Hematopoietic multipotent progenitor cell treated with erythropoietin and hydrocortisone succinate and interleukin-3 and kit ligand, for 8 days (in vitro differentiated cells): ENCODE data around the gene KRTCAP3.
A peak's percentile ranks its signal among the peaks of the same experiment; 100 is the strongest.
"Not testable (repeated sequence)": the region's sequence is repeated elsewhere in the genome, so short reads cannot be mapped to it uniquely, and the experiment has no call there.

Source experiments
- DNase-seq: peaks from one replicate; pipeline ENCODE4 v3.0.0-alpha.2; 2015

Gene KRTCAP3, protein sequence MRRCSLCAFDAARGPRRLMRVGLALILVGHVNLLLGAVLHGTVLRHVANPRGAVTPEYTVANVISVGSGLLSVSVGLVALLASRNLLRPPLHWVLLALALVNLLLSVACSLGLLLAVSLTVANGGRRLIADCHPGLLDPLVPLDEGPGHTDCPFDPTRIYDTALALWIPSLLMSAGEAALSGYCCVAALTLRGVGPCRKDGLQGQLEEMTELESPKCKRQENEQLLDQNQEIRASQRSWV

DNA sequence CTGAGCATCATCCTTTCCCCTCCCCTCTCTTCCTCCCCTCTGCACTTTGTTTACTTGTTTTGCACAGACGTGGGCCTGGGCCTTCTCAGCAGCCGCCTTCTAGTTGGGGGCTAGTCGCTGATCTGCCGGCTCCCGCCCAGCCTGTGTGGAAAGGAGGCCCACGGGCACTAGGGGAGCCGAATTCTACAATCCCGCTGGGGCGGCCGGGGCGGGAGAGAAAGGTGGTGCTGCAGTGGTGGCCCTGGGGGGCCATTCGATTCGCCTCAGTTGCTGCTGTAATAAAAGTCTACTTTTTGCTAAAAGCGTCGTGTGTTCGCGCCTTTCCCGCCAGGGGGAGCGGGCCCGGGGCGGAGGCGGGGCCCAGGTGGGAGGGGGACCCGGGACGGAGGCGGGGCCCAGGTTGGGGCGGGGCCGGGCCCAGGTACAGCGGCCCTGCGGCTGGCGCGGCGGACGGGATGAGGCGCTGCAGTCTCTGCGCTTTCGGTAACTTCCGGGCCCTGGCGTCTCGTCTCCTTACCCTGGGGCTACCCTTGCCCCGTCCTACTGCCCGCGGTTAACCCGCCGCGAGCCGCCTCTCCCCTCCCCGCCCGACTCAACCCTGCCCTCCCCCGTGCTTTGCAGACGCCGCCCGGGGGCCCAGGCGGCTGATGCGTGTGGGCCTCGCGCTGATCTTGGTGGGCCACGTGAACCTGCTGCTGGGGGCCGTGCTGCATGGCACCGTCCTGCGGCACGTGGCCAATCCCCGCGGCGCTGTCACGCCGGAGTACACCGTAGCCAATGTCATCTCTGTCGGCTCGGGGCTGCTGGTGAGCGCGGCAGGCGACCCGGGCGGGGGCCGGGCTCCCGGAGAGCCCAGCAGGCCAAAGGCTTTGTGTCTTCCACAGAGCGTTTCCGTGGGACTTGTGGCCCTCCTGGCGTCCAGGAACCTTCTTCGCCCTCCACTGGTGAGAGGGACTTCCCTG, at the start of gene KRTCAP3:
KRTCAP3 (plus strand) TSS at position 424 of the 962 bp plus-strand sequence; CDS start at position 456, 32 bp downstream.
- DNase-seq = peak; percentile 16

DNA sequence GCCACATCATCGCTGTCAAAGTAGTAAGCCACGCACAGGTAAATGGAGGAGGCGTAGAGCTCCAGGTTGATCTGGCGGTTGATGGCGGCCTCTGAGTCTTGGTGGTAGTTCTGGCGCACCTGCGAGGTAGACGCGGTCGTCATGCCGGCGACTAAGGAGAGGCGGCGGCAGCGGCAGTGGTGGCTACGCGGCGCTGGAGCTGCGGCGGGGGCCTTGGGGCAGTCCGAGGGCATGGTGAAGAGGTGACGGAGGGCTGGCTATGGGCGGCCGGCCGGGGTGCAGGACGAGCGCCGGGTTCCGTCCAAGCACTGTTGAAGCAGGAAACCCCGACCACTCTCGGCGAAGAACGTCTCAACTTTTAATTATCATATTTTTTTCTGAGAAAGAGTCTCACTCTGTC, 49.0 kb upstream of the KRTCAP3 start:
- no peak for DNase-seq

DNA sequence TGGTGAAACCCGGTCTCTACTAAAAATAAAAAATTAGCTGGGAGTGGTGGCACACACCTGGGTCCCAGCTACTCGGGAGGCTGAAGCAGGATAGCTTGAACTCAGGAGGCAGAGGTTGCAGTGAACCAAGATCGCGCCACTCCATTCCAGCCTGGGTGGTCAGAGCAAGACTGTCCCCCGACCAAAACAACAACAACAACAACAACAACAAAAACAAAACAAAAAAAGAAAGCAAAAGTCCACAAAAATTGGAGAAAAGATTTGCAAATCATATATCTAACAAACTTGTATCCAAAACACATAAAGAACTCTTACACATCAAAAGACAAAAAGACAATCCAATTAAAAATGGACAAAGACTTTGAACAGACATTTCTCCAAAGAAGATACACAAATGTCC, 43.2 kb upstream of the KRTCAP3 start:
- no peak for DNase-seq

DNA sequence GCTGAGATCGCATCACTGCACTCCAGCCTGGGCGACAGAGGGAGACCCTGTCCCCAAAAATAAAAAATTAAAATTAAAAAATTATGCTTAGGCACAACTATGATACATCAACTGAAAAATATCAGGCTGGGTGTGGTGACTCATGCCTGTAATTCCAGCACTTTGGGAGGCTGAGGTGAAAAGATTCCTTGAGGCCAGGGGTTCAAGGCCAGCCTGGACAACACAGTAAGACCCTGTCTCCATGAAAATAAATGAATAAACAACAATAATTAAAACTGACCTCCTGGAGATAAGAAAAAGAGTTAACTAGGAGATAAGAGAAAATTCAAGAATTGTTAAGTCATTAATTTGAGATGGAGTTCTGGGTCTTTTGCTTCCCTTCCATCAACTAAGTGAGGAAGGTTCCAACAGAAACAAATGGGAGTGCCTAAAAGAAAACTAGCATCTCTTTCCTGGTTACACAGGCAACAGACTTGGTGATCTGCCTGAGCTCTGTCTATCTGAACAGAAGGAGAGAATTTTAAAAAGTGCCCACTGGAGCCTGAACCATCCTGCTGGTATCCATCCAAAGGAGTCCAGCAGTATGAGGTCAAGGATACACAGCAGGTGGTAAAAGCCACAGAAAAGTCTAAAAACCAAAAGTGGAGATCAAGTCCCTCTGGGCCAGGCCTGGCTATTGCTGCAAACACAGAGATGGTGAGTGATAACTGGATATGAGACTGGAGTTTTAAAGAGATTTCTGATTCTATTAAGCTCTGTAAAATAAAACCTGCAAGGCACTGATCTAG, 41.6 kb upstream of the KRTCAP3 start:
- no peak for DNase-seq

DNA sequence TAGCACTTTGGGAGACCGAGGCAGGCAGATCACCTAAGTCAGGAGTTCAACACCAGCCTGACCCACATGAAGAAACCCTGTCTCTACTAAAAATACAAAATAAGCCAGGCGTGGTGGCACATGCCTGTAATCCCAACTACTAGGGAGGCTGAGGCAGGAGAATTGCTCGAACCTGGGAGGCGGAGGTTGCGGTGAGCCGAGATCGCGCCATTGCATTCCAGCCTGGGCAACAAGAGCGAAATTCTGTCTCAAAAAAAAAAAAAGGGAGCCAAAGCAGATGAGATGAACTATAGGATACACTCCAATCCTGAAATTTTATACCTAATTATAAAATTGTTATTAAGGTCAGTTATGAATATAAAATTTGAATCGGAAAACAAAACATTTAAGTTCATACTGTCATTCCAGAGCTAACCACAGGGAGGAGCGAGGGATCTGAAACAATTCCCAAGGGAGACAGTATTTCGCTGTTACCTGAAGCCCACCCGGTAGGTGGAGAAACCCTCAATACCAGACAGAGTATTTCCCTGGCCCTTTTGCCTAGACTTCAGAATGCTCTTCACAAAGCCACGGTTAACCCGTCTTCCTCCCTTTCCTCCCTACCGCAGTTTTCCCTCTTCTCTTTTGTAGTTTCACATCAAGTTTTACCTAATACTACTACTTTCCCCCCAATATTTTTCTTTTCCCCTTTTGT, 34.2 kb upstream of the KRTCAP3 start:
- DNase-seq = peak; percentile 62

DNA sequence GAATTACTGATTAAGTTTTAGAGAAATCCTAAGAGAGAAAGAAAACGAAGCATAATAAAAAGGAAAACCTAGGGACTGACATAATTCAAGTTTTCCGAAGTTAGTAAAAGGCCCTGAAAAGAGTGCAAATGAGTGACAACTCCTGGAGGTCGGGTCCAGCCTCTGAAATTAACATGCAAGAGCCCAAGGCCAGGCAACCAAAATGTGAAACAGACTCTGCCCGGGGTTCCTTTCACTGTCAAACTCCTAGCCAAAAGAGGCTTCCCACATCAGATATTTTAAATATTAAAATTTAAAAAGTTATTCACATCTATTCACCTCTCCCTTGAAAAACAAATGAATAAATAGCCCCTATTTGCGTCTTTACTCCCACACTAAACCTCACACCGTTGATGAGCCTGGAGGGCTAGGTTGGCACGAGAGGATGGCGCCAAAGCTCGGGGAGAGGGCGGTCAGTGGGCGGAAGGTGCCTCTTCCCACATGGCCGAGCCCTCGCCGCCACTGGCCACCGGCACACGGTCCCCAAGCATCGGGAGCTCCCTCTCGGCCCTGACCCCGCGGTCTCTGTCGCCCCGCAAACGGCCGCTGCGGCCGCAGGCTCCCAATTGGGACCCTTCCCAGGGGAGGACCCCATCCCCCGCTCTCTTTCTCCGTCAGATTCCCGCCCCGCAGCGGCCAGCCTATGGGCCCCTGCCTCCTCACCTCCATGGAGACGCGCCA, 33.4 kb upstream of the KRTCAP3 start:
- peak; percentile 52 for DNase-seq

DNA sequence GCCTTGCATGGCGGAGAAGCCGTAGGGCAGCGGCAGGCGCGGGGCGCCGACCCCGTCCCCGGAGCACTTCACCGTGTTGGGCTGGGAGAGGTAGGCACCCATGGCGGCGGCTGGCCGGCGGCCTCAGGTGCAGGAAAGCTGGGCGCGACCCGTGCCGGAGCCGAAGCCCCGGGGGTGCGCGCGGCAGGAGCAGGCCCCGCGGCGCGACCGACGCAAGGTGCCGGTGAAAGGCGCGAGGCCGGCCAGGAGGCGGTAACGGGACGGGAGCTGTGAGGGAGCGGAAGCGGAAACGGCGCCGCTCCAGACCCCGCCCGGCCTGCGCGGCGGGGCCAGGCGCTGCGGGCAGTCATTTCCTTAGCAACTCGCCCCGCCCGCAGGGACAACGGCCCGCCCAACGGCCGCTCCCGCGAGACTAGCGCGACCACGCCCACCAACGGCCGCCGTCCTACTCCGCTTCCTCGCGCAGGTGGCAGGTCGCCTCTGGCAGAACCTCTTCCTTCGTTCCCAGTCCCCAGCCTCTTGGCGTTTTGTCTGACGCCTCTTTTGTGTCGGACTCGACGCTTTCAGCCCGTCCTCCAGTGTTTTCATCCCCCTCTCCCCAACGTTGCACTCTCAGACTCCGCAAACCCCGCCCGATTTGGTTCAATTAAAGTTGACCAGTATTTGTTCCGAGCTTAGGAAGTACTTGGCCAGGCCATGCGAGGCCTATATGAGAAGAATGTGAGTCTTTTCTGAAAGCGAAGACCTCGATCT, 32.7 kb upstream of the KRTCAP3 start, which contains the start of gene PPM1G:
PPM1G (minus strand) TSS at position 271 of the 753 bp plus-strand sequence; CDS start at position 102, 169 bp downstream.
- DNase-seq = peak; percentile 93

DNA sequence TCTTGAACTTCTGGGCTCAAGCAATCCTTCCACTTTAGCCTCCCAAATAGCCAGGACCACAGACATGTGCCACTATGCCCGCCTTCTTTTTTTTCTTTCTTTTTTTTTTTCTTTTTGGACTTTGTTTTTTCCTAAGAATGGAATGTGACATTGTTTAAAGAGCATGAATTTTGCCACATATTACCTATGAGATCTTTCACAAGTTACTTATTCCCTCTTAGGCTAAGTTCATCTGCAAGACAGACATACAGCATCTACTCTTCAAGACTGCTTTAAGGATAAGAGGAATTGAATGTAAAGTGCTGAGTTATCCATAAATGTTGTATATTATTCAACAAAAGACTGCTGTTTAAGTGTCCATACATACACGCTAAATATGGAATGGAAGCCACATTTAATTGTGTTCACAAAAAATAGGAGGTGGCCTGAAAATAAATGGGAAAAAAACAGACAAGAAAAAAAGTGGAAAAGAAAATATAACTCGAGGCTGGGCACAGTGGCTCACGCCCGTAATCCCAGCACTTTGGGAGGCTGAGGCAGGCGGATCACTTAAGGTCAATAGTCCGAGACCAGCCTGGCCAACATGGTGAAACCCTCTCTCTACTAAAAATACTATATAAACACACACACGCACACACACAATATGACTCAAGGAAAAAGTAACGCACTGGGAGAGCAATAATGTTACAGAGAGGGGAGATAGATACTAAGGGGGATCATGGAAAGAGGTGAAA, 29.6 kb upstream of the KRTCAP3 start:
- DNase-seq = no peak

DNA sequence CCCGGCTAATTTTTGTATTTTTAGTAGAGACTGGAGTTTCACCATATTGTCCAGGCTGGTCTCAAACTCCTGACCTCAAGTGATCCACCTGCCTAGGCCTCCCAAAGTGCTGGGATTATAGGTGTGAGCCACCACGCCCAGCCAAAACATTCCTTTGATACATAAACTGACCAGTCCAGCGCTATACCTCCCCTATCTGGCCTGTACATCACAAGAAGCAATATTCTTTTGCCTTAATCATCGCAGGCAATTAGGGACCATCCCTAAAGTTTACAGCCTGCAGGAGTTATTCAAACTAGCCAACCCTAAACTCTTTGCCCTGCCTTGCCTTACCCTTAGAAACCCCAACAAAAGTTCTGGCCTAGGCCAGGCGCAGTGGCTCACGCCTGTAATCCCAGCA, 26.0 kb upstream of the KRTCAP3 start:
- DNase-seq = no peak

DNA sequence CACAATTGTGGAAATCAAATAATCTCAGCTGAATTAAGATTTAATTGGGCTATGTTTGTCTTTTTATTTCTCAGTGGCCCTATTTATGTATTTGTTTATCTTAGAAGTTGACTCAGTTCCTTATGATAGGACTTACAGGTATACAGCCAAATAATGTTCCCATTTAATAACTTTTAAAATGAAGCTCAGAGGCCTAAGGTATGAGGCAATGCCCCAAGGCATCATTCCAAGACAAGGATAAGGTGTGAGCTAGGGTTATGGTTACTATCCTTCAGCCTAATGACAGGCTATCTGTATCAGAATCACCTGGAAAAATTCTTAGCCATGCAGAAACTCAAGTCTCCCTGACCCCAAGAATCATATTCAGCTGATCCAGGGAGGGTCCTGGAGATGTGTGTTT, 21.2 kb upstream of the KRTCAP3 start:
- no peak for DNase-seq

DNA sequence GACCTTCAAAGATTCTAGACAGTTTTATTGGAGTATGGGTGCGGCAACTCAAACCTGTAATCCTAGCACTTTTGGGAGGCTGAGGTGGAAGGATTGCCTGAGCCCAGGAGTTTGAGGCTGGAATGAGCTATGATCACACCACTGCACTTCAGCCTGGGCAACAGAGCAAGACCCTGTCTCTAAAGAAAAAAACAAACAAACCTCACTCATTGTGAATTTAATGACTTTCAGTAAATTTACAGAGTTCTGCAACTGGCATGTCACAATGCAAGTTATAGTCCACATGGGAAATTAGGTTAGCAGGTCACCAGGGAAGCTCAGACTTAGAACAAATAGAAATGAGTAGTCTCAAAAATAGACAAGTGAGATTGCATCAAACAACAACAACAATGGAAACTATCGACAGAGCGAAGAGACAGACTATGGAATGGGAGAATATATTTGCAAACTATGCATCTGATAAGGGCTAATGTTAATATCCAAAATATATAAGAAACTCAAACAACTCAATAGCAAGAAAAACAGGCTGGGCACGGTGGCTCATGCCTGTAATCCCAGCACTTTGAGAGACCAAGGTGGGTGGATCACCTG, 20.4 kb upstream of the KRTCAP3 start:
- no peak for DNase-seq

DNA sequence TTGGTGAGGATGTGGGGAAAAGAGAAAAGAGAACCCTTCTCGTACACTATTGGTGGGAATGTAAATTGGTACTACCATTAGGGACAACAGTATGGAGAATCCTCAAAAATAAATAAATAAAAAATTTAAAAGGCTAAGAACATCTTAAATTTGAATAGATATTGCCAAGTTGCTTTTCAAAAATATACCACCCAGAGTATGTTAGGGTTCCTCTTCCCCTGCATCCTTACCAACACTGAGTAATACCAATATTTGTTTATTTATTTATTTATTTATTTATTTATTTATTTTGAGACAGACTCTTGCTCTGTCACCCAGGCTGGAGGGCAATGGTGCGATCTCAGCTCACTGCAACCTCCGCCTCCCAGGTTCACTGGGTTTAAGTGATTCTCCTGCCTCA, 19.2 kb upstream of the KRTCAP3 start:
- DNase-seq = no peak

DNA sequence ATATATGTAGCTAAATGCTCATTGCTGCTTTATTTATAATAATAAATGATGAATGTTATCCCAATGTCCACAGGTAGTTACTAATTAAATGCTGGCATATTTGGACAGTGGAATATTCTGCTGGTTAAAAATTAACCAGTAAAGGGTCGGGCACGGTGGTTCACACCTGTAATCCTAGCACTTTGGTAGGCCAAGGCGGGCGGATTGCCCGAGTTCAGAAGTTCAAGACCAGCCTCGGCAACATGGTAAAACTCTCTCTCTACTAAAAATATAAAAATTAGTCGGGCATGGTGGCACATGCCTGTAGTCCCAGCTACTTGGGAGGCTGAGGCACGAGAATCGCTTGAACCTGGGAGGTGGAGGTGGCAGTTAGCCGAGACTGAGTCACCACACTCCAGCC, 17.1 kb upstream of the KRTCAP3 start:
- not testable (repeated sequence) for DNase-seq

DNA sequence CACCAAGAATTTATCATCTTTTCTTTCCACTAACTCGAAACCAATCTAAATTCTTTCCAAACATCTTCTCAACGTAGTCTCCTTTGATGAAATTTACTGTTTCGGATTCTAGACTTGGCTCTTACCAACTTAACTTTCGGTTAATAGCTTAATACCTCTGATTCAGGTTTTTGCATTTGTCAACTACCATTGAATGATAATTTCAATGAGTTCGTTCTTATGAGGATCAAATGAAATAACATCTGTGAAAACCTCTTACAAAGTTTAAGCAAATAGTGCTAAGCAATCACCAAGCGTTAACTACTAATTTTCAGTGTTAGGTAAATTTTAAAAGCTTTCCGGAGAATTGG, 14.3 kb upstream of the KRTCAP3 start:
- no peak for DNase-seq

DNA sequence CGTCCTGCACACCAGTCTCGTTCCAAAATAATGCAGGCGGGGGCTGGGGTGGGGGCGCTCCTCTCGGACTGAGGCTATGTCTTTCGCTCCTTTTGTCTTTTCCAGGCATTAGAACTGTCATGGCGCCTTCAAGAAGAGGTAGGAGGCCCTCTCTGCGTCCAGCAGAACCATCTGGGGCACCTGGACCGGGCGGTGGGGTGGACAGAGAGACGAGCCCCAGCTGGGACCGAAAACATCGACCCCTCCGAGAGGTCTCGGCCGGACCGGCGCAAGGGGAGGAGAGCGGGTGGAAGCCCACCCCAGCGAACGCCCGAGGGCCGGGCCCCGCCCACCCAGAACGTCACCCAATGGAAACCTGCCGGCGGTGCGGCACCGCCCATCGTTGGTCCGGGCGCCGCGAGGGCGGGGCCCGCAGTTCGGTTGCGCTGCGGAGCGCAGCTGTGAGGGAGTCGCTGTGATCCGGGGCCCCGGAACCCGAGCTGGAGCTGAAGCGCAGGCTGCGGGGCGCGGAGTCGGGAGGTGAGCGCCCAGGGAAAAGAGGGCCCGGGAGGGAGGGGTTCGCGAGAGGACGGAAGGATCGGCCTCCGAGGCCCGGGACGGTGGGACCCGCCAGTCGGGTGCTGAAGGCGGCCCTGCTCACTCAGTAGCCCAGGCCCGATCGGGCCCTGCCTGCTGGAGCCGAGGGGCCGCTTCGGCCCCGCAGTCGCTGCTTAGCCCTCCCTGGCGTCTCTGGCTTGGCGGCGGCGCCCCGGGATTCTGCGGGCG, 13.8 kb upstream of the KRTCAP3 start, which contains the start of gene NRBP1:
NRBP1 (plus strand) TSS at position 419 of the 765 bp plus-strand sequence. CDS start 4,643 bp downstream, outside the sequence.
- DNase-seq = peak; percentile 90

DNA sequence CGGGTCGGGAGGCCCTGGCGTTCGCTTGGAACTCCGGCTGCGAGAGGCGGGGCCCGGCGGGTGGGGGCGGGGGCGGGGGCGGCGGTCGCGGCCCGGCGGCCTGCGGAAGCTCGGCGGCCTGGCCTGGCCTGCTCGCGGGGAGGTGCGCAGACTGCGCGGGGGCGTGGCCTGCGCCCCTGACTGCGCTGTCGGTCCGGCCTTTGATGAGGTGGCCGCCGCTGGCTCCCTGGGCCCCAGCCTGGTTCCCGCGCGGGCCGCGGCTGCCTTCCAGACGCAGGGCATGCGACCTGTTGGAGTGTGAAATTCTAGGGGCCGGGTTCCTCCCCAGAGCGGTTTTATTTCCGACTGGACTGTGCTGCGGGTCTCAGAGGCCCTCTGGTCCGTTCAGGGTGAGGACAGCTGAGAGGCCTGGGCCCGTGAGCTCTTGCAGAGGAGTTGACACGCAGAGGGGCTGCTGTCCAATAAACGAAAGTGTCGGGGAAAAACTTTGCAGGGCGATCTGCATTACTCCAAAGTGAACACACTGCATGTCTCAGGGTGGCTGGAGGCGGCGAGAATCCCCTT, 13.1 kb upstream of the KRTCAP3 start:
- DNase-seq = peak; percentile 79

DNA sequence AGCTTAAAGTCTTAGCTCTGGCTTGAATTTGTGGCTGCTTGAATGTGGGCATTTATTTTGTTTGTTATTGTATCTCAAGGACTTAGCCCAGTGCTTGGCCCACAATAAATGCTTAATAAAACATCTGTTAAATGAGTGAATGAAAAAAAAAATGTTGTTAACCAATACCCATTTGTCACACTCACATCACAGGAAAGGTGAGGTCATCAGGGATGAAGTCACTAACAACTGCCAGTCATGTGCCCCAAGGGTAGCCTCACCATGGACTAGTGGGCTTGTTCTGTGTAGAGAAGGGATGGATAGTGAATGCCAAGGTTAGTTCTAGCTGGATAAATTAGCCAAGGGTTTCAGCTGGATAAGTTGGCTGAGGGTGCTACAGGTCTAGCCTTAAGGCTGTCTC, 10.8 kb upstream of the KRTCAP3 start:
- DNase-seq = peak; percentile 8

DNA sequence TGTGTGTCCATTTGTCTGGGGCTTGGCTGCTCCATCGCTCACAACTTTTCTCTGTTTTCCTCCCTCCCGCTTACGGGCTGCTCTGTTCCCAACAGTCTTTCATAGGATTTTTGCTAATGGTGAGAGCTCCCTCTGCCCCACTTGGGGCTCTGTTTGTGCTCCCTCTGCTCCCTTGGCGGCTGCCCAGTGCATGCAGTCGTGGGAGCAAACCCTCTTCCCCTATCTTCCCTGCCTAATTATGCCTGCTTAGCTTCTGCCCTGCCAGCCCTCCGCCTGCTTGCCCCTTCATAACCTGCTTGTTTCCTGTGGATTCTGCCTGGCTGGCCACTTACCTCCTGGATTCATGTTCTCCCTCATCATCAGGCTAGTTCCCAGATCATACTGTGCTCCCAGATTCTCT, 6.6 kb upstream of the KRTCAP3 start:
- no peak for DNase-seq
